ENCODE results near the gene THEMIS.
"Not testable (repeated sequence)": the region's sequence is repeated elsewhere in the genome, so short reads cannot be mapped to it uniquely, and the experiment has no call there.

Gene THEMIS

GRCh38 chr6:127716465-127716864 lies 184.4 kb downstream of the THEMIS start:
- no peak for DNase-seq

GRCh38 chr6:127710668-127711067 lies 190.2 kb downstream of the THEMIS start:
- DNase-seq, result no peak

- DNase-seq, result no peak
Measured at GRCh38 chr6:127706216-127706615, 194.6 kb downstream of the THEMIS start.

- no peak for DNase-seq
Measured at GRCh38 chr6:127695108-127695507, 205.8 kb downstream of the THEMIS start.

- DNase-seq, result no peak
Measured at GRCh38 chr6:127691146-127691545, 209.7 kb downstream of the THEMIS start.

- no peak for DNase-seq
Measured at GRCh38 chr6:127690588-127690987, 210.3 kb downstream of the THEMIS start.

GRCh38 chr6:127690092-127690491 lies 210.8 kb downstream of the THEMIS start:
- DNase-seq, result no peak

GRCh38 chr6:127687490-127687889 lies 213.4 kb downstream of the THEMIS start:
- DNase-seq, result not testable (repeated sequence)

- no peak for DNase-seq
Measured at GRCh38 chr6:127686084-127686483, 214.8 kb downstream of the THEMIS start.

GRCh38 chr6:127684501-127684900 lies 216.4 kb downstream of the THEMIS start:
- no peak for DNase-seq

All from stimulated activated CD4-positive, alpha-beta T cell treated with anti-CD3 and anti-CD28 coated beads, Interleukin-2, amount 100 ng/mL, for 24 hours (primary cell).